ENCODE results near the gene CDX1.

DNA sequence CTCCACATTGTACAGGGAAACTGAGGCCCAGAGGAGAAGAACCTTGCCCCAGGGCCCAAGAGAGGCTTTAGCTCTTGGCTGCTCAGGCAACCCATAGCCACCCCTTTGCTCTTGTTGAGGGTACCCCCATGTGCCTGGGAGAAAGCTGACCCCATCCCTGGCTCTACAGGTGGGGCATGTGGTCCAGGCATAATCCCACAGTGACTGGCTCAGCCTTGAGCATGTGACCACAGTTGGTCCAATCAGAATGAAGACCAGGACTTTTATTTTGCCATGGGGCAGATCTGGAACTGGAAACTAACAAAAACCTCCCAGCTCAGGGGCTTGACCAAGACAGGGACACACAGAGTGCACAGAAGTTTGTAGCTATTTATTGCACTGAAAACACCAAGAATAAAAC is 52.6 kb downstream of the CDX1 start:
- no peak for TF ChIP-seq EZH2 (IDR thresholded peaks at IDR 0.05; ENCODE audit: borderline replicate concordance)
- TF ChIP-seq, protein P1, sequence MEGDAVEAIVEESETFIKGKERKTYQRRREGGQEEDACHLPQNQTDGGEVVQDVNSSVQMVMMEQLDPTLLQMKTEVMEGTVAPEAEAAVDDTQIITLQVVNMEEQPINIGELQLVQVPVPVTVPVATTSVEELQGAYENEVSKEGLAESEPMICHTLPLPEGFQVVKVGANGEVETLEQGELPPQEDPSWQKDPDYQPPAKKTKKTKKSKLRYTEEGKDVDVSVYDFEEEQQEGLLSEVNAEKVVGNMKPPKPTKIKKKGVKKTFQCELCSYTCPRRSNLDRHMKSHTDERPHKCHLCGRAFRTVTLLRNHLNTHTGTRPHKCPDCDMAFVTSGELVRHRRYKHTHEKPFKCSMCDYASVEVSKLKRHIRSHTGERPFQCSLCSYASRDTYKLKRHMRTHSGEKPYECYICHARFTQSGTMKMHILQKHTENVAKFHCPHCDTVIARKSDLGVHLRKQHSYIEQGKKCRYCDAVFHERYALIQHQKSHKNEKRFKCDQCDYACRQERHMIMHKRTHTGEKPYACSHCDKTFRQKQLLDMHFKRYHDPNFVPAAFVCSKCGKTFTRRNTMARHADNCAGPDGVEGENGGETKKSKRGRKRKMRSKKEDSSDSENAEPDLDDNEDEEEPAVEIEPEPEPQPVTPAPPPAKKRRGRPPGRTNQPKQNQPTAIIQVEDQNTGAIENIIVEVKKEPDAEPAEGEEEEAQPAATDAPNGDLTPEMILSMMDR (IDR thresholded peaks at IDR 0.05; ENCODE audit: poor library complexity) = no peak

All from hepatocyte (in vitro differentiated cells).